ENCODE measurements around the gene HPS3.
"Not testable (repeated sequence)": the region's sequence is repeated elsewhere in the genome, so short reads cannot be mapped to it uniquely, and the experiment has no call there.

Gene HPS3

DNA sequence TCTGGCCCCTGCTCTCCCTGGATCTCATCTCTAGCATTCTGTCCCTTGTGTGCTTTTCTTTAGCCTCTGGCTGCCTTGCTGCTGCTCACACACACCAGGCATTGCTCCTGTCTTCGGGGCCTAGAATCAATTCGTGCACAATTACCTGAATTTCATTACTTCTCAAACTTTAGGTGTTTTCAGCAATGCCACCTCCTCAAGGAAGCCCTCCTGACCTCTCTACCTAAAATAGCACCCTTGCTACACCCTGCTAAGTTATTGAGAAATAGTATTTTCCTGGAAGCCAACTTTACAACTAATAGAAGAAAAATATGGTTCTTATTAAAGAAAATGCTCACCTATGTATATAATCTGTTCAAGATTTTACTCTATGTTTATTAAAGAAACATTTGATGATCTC lies 51.7 kb downstream of the HPS3 start:
- in situ Hi-C loops (cut with MboI; ENCODE audit: low sequenced_read_pairs) = no loop called here

- in situ Hi-C loops (cut with MboI; ENCODE audit: low sequenced_read_pairs) = no loop called here
These were observed 56.8 kb downstream of the HPS3 start for GRCh38 chr3:149186219-149186618.

DNA sequence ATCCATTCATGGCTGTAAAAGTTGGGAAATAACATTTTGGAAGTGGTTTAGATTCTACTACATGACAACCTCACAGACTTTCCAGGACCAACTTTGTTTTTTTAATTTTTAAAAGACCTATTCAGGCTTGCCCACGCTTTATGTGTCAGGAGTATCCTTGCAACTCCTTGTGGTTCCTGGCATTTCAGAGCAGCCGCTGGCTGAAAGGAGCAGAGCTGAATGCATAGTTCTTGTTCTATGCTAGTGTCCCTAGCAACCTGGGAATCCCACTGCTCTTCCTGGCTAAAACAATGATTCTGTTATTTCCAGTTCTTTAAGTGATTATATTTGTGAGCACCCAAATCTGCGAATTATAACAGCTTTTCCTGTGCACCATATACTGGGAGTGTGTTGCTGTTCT lies 57.3 kb downstream of the HPS3 start:
- in situ Hi-C loops (cut with MboI; ENCODE audit: low sequenced_read_pairs) = no loop called here

DNA sequence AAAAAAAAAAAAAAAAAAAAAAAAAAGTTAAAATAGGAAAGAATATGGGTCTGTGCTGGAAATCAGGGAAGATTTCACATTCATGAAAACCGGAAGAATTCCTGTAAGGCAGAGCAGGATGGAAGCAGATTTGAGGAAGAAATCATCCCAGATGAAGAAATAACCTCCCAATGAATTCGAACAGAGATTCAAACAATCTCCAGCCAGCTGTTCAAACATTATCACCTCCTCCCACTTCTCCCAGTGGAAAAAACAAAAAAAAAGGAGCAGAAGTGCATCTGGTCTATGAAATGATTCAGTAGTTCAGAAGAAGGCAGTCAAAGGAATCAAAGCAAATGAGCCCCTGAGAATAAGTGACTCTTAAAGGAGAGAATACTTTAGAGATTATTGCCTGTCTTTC lies 59.1 kb downstream of the HPS3 start:
- in situ Hi-C loops (cut with MboI; ENCODE audit: low sequenced_read_pairs) = no loop called here

DNA sequence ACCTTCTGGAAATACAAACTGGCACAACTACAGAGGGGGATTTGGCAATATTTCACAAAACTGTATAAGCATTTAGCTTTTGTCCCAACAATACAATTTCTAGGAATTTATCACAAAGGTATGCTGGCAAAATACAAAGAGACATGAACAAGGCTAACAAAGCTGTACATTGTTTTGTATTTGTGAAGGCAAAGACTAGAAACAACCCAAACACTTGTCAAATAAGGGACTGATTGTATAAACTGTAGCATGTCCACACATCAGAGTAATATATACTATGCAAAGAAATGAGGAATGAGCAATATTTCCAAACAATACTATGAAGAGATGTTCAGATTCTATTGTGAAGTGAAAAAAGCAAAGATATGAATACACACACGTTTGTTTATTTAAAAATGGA lies 65.8 kb downstream of the HPS3 start:
- in situ Hi-C loops (cut with MboI; ENCODE audit: low sequenced_read_pairs) = no loop called here

GRCh38 chr3:149196805-149197592 lies 67.6 kb downstream of the HPS3 start:
- in situ Hi-C loops (cut with MboI; ENCODE audit: low sequenced_read_pairs) = not testable (repeated sequence)

DNA sequence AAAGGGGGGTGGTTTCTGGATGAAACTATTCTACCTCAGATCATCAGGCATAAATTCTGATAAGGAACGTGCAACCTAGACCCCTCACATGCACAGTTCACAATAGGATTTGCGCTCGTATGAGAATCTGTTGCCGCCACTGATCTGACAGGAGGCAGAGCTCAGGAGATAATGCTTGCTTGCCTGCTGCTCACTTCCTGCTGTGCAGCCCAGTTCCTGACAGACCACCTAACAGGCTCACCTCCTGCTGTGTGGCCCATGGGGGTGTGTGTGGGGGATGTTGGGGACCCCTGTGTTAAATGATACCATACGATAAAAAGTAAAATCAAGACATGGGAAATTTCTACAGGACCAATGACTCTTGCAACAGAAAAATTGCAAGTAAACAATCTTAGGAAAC lies 68.2 kb downstream of the HPS3 start:
- in situ Hi-C loops (cut with MboI; ENCODE audit: low sequenced_read_pairs) = no loop called here

GRCh38 chr3:149198611-149199010 lies 69.2 kb downstream of the HPS3 start:
- in situ Hi-C loops (cut with MboI; ENCODE audit: low sequenced_read_pairs) = no loop called here

DNA sequence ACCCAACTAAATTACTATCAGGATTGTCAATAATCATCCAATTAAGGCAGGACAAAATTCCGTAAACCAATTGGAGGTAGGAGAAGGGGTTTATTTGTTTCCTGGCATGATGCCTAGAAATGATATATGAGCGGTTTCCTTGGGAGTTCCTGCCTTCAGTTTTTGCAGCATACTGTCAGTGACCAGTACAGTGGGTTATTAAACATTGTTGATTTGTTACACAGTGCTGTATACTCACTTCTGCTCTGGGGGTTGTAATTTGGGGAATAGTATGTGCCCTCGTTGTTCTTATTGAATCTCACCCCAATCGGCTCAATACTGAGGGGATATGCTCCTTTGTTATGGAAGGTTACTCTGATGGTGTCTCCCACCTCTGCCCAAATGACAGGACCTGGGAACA lies 70.0 kb downstream of the HPS3 start:
- in situ Hi-C loops (cut with MboI; ENCODE audit: low sequenced_read_pairs) = no loop called here

DNA sequence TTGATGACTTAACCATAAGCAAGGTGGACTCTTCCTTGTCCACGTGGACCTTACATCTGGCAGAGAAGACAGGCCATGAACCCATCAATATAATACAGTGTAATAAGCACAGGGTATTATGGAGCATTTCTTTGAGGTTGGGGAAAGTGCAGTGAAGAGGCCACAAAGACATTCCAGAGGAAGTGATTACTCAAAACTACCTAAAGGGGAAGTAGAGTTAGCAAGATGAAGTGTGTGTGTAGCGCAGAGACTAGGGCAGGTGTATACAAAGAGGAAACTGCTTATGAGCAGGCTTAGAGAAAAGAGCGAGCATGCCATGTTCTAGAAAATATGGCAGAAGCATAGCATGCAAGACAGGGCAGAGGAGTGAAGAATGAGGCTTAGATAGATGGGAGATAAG lies 74.3 kb downstream of the HPS3 start:
- in situ Hi-C loops (cut with MboI; ENCODE audit: low sequenced_read_pairs) = no loop called here

DNA sequence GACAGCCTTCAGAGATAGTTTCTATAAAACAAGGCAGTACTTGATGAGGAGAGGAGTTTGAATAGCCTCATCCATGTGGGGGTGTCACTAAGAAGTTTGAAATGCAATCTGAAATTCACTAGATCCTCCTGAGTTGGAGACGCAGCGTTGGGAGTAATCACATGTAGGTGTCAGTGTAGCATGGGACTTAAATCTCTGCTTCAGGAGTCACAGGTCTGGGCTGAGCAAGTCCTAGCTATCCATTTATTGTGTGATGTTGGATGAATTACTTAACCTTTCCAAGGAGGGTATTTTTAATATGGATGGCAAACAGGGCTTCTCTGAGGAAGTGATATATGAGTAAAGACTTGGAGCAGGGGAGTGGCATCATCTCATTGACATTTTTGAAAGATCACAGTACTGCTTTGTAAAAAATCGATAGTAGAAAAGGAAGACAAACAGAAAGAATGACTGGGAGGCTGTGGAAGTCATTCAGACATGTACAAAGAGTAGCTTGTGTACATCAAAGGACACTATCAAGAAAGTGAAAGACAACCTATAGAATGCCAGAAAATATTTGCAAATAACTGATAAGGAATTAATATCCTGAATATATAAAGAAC lies 75.1 kb downstream of the HPS3 start:
- in situ Hi-C loops (cut with MboI; ENCODE audit: low sequenced_read_pairs) = no loop called here

DNA sequence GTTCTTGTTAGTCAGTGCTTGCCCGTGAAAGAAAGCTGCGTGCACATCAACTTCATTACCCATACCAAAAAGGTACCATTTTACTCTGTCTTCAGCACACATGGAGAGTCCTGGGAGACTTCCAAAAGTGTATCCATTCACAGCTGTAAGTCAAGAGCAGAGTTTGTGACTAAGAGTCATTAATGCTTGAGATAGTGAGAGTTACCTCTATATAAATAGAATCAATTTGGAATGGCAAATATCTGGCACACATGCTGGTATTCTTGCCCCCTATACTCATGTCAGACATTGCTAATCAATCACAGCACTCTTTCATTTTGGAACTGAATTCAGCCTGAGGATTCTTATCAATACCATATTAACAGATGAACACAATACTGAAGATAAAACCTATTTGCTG lies 78.0 kb downstream of the HPS3 start:
- in situ Hi-C loops (cut with MboI; ENCODE audit: low sequenced_read_pairs) = no loop called here

DNA sequence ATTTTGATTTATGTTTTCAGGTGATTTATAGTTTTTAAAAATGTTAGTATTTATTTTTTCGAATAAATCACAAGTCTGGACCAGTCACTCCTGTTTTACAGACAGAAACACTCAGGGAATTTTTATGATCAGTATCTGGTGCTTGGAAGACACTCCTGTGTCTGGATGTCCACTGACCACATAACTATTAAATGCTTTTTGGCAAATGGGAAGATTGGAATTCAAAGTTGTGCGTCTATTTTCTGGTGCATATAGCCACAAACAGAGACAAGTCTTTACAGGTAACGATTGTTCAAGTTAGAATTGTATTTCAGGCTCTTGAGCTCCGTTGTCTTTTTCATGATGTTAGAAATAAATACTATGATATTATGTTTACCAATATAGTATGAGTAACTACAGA lies 80.0 kb downstream of the HPS3 start:
- in situ Hi-C loops (cut with MboI; ENCODE audit: low sequenced_read_pairs) = no loop called here

DNA sequence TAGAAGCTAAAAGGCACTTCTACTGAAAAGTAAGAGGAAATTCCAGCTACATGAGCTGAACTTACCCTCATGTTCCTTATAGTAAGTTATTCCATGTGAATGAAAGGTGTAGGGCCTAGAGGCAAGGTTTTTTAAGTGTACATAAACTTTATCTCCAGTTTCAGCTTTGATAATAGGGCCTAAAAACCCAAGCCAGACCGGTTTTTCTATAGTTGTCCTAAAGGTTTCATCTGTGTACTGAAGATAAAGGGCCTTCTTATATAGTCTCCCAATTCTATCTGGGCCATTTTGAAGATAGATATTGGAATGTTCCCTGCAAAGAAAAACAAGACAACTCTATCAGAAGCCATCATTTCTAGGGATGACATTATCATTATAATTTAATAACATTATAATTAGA lies 82.9 kb downstream of the HPS3 start:
- in situ Hi-C loops (cut with MboI; ENCODE audit: low sequenced_read_pairs) = no loop called here

DNA sequence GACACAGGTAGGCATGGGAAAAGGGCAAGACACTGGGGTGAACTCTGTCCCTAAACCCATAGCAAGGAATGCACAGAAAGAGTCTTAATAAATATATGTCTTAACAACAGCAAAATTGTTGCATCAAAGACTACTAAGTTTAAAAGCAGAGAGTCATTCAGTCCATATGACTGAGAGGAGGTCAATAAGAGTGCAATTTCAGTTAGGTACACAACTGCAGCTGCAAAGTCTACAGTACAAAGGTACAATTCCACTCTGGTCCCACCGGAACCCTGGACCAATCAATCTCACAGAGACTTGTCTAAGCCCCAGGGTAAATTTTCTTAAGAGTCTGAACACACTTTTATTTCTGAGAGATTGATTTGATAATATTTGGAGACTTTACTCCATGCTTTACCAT lies 85.3 kb downstream of the HPS3 start:
- in situ Hi-C loops (cut with MboI; ENCODE audit: low sequenced_read_pairs) = no loop called here

- in situ Hi-C loops (cut with MboI; ENCODE audit: low sequenced_read_pairs) = no loop called here
These were observed 86.1 kb downstream of the HPS3 start for GRCh38 chr3:149215515-149215914.

DNA sequence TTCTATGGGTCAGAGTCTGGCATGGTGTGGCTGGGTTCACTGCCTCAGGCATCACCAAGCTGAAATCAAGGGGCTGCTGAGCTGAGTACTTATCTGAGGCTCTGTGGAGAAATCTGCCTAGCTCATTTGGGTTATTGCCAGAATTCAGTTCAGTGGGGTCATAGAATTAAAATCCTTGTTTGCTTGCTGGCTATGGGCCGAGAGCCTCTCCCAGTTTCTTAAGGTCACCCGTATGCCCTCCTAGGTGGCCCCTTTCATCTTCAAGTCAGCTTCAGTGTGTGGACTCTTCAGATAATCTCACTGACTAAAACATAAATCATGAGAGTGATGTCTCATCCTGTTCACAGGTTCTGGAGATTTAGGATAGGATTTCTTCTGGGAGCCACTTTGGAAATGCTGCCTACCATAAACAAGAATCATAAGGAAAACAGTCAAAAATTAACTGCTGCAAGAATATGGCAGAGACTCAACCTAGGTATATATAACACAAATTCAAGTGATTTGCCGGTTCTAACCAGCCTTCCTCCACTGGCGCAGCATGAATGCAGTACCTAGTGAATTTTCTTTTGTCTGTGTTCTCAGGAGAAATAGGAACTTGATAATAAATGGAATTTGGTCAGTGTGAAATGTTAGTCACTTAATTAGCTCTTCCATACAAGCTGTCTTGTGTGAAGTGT lies 86.9 kb downstream of the HPS3 start:
- in situ Hi-C loops (cut with MboI; ENCODE audit: low sequenced_read_pairs) = no loop called here

- in situ Hi-C loops (cut with MboI; ENCODE audit: low sequenced_read_pairs) = no loop called here
These were observed 87.9 kb downstream of the HPS3 start for GRCh38 chr3:149217347-149217746.

- in situ Hi-C loops (cut with MboI; ENCODE audit: low sequenced_read_pairs) = not testable (repeated sequence)
These were observed 90.1 kb downstream of the HPS3 start for GRCh38 chr3:149219380-149220121.

DNA sequence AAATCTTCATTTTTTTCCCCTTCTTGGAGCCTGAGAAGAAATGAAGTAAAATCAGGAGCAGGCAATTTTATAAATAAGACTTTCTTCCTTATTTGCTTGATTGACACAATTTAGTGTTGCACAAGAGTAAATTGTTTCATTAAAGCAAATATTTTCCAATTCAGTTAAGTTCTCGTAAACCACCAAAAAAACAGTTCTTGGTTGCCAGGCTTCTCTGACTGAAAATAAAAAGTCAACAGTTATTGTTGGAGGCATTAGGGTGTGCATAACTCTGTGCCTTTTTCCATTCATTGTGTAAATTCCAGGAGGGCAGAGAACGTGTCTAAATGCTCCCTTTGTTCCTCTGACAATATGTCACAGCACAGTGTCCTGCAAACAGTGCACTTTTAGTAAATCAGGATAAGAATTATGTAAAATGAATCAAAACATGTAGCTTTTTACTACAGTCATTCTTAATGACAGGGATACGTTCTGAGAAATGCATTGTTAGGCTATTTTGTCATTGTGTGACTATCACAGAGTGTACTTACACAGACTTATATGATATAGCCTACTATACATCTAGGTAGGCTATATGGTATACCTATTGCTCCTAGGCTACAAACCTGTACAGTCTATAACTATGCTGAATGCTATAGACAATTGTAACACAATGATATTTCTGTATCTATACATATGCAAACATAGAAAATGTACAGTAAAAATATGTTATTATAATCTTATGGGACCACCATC lies 92.5 kb downstream of the HPS3 start, which contains the start of gene CP:
TSS of gene CP (minus strand) at position 47 of the 735 bp plus-strand sequence. CDS start at position 10, 37 bp downstream.
- in situ Hi-C loops (cut with MboI; ENCODE audit: low sequenced_read_pairs) = no loop called here

Measured in HL-60/S4 treated with retinoic acid at 250 ng/mL for 4 days and 3 days (cell line).